Measurements from ENCODE around the gene CATSPERZ. TPM values are rescaled to one million over a fixed set of nuclear protein-coding genes. Genes with fewer than 3 reads are reported as not detected.

Gene CATSPERZ
- total and polyA plus RNA-seq, 2 of the 13 experiments (the other 11 are each of a cell fraction or from before 2014, with no cell fraction given) = 0.22 to 0.48 TPM

GRCh38 chr11:64317325-64317960, 17.3 kb downstream of the CATSPERZ start, which contains the start of gene TRMT112 (continued):
- TF ChIP-seq SMARCE1 (IDR thresholded peaks at IDR 0.05; ENCODE audit: borderline replicate concordance) (no peak), ZNF143 (CRISPR knock-in tag; IDR thresholded peaks at IDR 0.05) (peak; percentile 75), RFXAP (CRISPR knock-in tag; IDR thresholded peaks at IDR 0.05; ENCODE audit: borderline replicate concordance) (peak; percentile 68; the same call in 1 of the 2 replicates), MXD3 (CRISPR knock-in tag; IDR thresholded peaks at IDR 0.05) (no peak; the same call in 1 of the 2 replicates), HNF1A (IDR thresholded peaks at IDR 0.05; ENCODE audit: low read depth) (no peak), HNF1A (CRISPR knock-in tag; IDR thresholded peaks at IDR 0.05; ENCODE audit: borderline replicate concordance) (0 out of 2 replicates have a peak, but pooled peaks have one; percentile 25), E2F1 (CRISPR knock-in tag; IDR thresholded peaks at IDR 0.05) (no peak), DBP (CRISPR knock-in tag; IDR thresholded peaks at IDR 0.05; ENCODE audit: not compliant biosample characterization) (peak; percentile 26), IRX3 (CRISPR knock-in tag; IDR thresholded peaks at IDR 0.05; ENCODE audit: borderline replicate concordance, low read depth) (no peak), TAF1 (CRISPR knock-in tag; IDR thresholded peaks at IDR 0.05) (peak; percentile 63), CENPT (CRISPR knock-in tag; IDR thresholded peaks at IDR 0.05; ENCODE audit: low read depth) (no peak), ZNF780A (CRISPR knock-in tag; IDR thresholded peaks at IDR 0.05) (no peak), ZFX (CRISPR knock-in tag; IDR thresholded peaks at IDR 0.05; ENCODE audit: low read depth) (no peak; the same call in 1 of the 2 replicates), ZNF260 (CRISPR knock-in tag; IDR thresholded peaks at IDR 0.05; ENCODE audit: borderline replicate concordance, low read depth) (no peak), ZBTB3 (CRISPR knock-in tag; IDR thresholded peaks at IDR 0.05; ENCODE audit: borderline replicate concordance, low read depth) (no peak), ARNT (IDR thresholded peaks at IDR 0.05) (no peak), PATZ1 (CRISPR knock-in tag; IDR thresholded peaks at IDR 0.05) (peak; percentile 51), SP4 (CRISPR knock-in tag; IDR thresholded peaks at IDR 0.05) (peak; percentile 83), ZKSCAN1 (IDR thresholded peaks at IDR 0.05; ENCODE audit: low read length) (no peak), MIXL1 (CRISPR knock-in tag; IDR thresholded peaks at IDR 0.05) (no peak), ZNF543 (CRISPR knock-in tag; IDR thresholded peaks at IDR 0.05) (0 out of 2 replicates have a peak, but pooled peaks have one; percentile 26), GZF1 (CRISPR knock-in tag; IDR thresholded peaks at IDR 0.05) (no peak), ZNF790 (CRISPR knock-in tag; IDR thresholded peaks at IDR 0.05; ENCODE audit: borderline replicate concordance) (no peak)

All from HepG2 (cell line).